ENCODE data around the gene COL17A1. TPM values are rescaled to one million over a fixed set of nuclear protein-coding genes. Genes with fewer than 3 reads are reported as not detected.
A peak's percentile ranks its signal among the peaks of the same experiment; 100 is the strongest.

COL17A1 gene
- not detected in 2 replicates for total RNA-seq (2021)
- not detected for Bru-seq, nascent RNA
- BruChase-seq, experiment 1, labeled RNA remaining after a 2-hour chase, result not detected
- not detected for BruChase-seq, experiment 2, labeled RNA remaining after a 6-hour chase
- long read RNA-seq, result 0 reads

- POLR2A ChIA-PET (ENCODE audit: low non-redundant PET), result no interaction called here
- no peaks in the 10 kb centered on the region for H3K9me3 ChIP-seq (ENCODE audit: low read depth, low read length, poor library complexity, severe bottlenecking)
- no peak within 1 kb of the TSS for H3K4me3 ChIP-seq (ENCODE audit: low read depth, low read length, poor library complexity, severe bottlenecking)
- H3K27ac ChIP-seq (ENCODE audit: low read depth, low read length, poor library complexity, severe bottlenecking), result no peak within 1 kb of the TSS
- H3K27me3 ChIP-seq (replicated peaks; ENCODE audit: insufficient read depth, low read depth, low read length, poor library complexity), result no peaks in the 10 kb centered on the region
- H3K4me1 ChIP-seq (ENCODE audit: insufficient read depth, low read length, poor library complexity, severe bottlenecking), result no peaks in the 10 kb centered on the region
- CTCF ChIA-PET, result no interaction called here
- DNase-seq (ENCODE audit: low spot score), result peak; percentile 35
- no peak for TF ChIP-seq CTCF (conservative IDR thresholded peaks at IDR 0.05; ENCODE audit: low read depth, low read length)
- TF ChIP-seq EZH2 (IDR thresholded peaks at IDR 0.05; ENCODE audit: borderline replicate concordance, low read depth, low read length, poor library complexity, severe bottlenecking), result no peak
- no peaks in the 10 kb centered on the region for H3K36me3 ChIP-seq (ENCODE audit: insufficient read depth, low read length, poor library complexity, severe bottlenecking)
- intact Hi-C loops (cut with micrococcal nuclease; ENCODE audit: unreplicated experiment), result no loop called here
- no TSS peak for BruUV-seq (replicated peaks)
Observed at GRCh38 chr10:104085801-104086400, at the start of gene COL17A1. TSS of gene COL17A1 (minus strand) at chr10:104085880. CDS start at chr10:104080673, 5,207 bp downstream.

GRCh38 chr10:104130041-104130440 is 44.4 kb upstream of the COL17A1 start:
- TF ChIP-seq CTCF (conservative IDR thresholded peaks at IDR 0.05; ENCODE audit: low read depth, low read length) (no peak), EZH2 (IDR thresholded peaks at IDR 0.05; ENCODE audit: borderline replicate concordance, low read depth, low read length, poor library complexity, severe bottlenecking) (no peak)
- H3K27me3 ChIP-seq (replicated peaks; ENCODE audit: insufficient read depth, low read depth, low read length, poor library complexity), result peaks cover 20% of the 10 kb centered on the region
- intact Hi-C loops (cut with micrococcal nuclease; ENCODE audit: unreplicated experiment), result no loop called here
- no peaks in the 10 kb centered on the region for H3K4me1 ChIP-seq (ENCODE audit: insufficient read depth, low read length, poor library complexity, severe bottlenecking)
- no peak overlapping the region for H3K27ac ChIP-seq (ENCODE audit: low read depth, low read length, poor library complexity, severe bottlenecking)
- no peak for DNase-seq (ENCODE audit: low spot score)
- H3K4me3 ChIP-seq (ENCODE audit: low read depth, low read length, poor library complexity, severe bottlenecking), result no peak overlapping the region
- H3K36me3 ChIP-seq (ENCODE audit: insufficient read depth, low read length, poor library complexity, severe bottlenecking), result no peaks in the 10 kb centered on the region
- H3K9me3 ChIP-seq (ENCODE audit: low read depth, low read length, poor library complexity, severe bottlenecking), result no peaks in the 10 kb centered on the region
- BruUV-seq (replicated peaks), result no TSS peak
- ChIA-PET POLR2A (ENCODE audit: low non-redundant PET) (no interaction called here), CTCF (no interaction called here)

DNA sequence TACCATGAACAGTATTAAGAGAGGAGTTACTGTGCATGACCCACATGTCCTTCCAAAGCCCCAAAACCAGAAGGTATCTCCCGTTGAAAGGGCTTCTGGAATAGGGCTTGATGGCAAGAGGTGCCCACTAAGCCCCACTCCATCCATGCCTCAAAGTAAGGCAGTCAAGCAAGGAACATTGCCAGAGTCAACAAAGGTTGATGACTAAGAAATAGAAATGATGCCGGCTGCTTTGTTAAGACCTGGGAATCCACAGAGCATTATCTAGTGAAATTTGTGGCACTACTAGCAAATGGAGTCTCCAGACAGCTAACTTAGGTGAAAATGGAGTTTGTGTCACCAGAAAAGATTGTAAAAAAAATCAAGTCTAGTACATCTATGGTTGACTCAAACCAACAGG is 42.5 kb upstream of the COL17A1 start:
- DNase-seq (ENCODE audit: low spot score), result no peak
- Histone ChIP-seq H3K27ac (ENCODE audit: low read depth, low read length, poor library complexity, severe bottlenecking) (no peak overlapping the region), H3K9me3 (ENCODE audit: low read depth, low read length, poor library complexity, severe bottlenecking) (no peaks in the 10 kb centered on the region), H3K4me1 (ENCODE audit: insufficient read depth, low read length, poor library complexity, severe bottlenecking) (peaks cover 8% of the 10 kb centered on the region), H3K36me3 (ENCODE audit: insufficient read depth, low read length, poor library complexity, severe bottlenecking) (no peaks in the 10 kb centered on the region), H3K27me3 (replicated peaks; ENCODE audit: insufficient read depth, low read depth, low read length, poor library complexity) (peaks cover 3% of the 10 kb centered on the region), H3K4me3 (ENCODE audit: low read depth, low read length, poor library complexity, severe bottlenecking) (no peak overlapping the region)
- intact Hi-C loops (cut with micrococcal nuclease; ENCODE audit: unreplicated experiment), result no loop called here
- ChIA-PET POLR2A (ENCODE audit: low non-redundant PET) (no interaction called here), CTCF (no interaction called here)
- BruUV-seq (replicated peaks), result no TSS peak
- no peak for TF ChIP-seq CTCF (conservative IDR thresholded peaks at IDR 0.05; ENCODE audit: low read depth, low read length)
